ENCODE data around the gene NDUFS3.

Gene NDUFS3

DNA sequence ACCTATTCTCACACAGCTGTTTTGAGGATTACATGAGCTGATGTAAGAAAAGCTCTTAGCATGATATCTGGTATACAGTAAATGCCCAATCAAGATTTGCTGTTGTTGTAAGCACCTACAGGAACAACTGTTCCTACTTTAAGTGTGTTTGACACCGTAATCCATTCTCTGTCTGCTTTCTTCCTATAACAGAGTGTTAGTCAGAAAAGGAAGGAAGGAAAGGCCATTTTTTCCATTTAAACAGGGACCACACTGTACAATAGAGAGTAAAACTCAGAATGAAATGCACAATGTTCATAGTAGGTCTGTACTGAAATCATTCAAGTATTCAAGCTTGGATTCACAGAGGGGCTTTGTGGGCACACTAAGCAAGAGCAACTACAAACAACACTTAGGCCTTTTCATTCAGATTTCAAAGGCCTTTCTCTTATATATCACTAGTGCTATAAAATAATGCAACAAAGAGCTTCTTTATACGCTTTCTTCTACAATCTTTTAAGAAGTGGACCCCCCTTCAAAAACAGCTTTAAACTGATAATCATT lies 42.0 kb downstream of the NDUFS3 start:
- no peak for DNase-seq (ENCODE audit: low spot score)
- TF ChIP-seq, protein P1, sequence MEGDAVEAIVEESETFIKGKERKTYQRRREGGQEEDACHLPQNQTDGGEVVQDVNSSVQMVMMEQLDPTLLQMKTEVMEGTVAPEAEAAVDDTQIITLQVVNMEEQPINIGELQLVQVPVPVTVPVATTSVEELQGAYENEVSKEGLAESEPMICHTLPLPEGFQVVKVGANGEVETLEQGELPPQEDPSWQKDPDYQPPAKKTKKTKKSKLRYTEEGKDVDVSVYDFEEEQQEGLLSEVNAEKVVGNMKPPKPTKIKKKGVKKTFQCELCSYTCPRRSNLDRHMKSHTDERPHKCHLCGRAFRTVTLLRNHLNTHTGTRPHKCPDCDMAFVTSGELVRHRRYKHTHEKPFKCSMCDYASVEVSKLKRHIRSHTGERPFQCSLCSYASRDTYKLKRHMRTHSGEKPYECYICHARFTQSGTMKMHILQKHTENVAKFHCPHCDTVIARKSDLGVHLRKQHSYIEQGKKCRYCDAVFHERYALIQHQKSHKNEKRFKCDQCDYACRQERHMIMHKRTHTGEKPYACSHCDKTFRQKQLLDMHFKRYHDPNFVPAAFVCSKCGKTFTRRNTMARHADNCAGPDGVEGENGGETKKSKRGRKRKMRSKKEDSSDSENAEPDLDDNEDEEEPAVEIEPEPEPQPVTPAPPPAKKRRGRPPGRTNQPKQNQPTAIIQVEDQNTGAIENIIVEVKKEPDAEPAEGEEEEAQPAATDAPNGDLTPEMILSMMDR (IDR thresholded peaks at IDR 0.05; ENCODE audit: extremely low read depth, missing control alignments): no peak

- TF ChIP-seq, protein P1 (IDR thresholded peaks at IDR 0.05; ENCODE audit: extremely low read depth, missing control alignments): no peak
- no peak for DNase-seq (ENCODE audit: low spot score)
Measured at GRCh38 chr11:47626234-47626633, 47.4 kb downstream of the NDUFS3 start.

DNA sequence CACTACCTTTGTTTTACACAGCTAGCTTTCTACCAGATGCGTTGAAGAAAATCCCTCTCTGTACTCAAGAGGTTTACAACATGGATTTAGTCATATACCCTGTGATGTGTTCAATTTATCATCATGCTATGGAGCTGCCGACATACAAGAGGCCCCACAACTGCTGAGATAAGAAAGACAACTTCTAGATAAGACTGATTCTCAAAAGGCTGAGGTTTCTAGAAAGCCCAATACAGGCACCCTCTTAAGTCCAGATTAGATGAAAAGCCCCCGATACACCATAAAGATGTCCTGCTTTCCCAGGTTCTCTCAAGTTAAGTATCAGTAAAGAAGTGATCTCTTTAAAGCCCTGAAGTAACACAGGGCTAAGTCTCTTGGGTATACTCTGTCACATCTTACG lies 49.2 kb downstream of the NDUFS3 start:
- TF ChIP-seq, protein P1 (IDR thresholded peaks at IDR 0.05; ENCODE audit: extremely low read depth, missing control alignments): no peak
- no peak for DNase-seq (ENCODE audit: low spot score)

GRCh38 chr11:47631473-47631872 lies 52.6 kb downstream of the NDUFS3 start:
- no peak for DNase-seq (ENCODE audit: low spot score)
- TF ChIP-seq, protein P1 (IDR thresholded peaks at IDR 0.05; ENCODE audit: extremely low read depth, missing control alignments): no peak
